H9 (cell line): Measurements from ENCODE around the gene WDR74. TPM values are rescaled to one million over a fixed set of nuclear protein-coding genes. Genes with fewer than 3 reads are reported as not detected.
A peak's percentile ranks its signal among the peaks of the same experiment; 100 is the strongest.

Experiments used
- DNase-seq: peaks from one replicate; pipeline ENCODE4 v3.0.0-alpha.2; 2017
- H2AFZ ChIP-seq: one replicate; pipeline ENCODE4 v1.6.1; 2013; ENCODE audit warnings: mild to moderate bottlenecking, low read length, control low read depth, moderate library complexity
- H2AK5ac ChIP-seq: 2 replicates; pipeline ENCODE4 v1.6.1; 2013; ENCODE audit warnings: low read length, control low read depth, mixed read lengths; ENCODE audit not compliant: insufficient read length
- H2BK120ac ChIP-seq: one replicate; pipeline ENCODE4 v1.6.1; 2013; ENCODE audit warnings: low read depth, mild to moderate bottlenecking, low read length, control low read depth, inconsistent platforms; ENCODE audit not compliant: poor library complexity, severe bottlenecking
- H2BK12ac ChIP-seq: 2 replicates; pipeline ENCODE4 v1.6.1; 2013; ENCODE audit warnings: low read length, control low read depth, mixed read lengths, low read depth; ENCODE audit not compliant: insufficient read length
- H2BK15ac ChIP-seq: 2 replicates; pipeline ENCODE4 v1.6.1; 2013; ENCODE audit warnings: low read depth, low read length, control low read depth
- H2BK20ac ChIP-seq: one replicate; pipeline ENCODE4 v1.6.1; 2013; ENCODE audit warnings: low read depth, mild to moderate bottlenecking, low read length, control low read depth, inconsistent platforms; ENCODE audit not compliant: poor library complexity, severe bottlenecking
- H2BK5ac ChIP-seq: 2 replicates; pipeline ENCODE4 v1.6.1; 2013; ENCODE audit warnings: low read length, control low read depth, mixed read lengths; ENCODE audit not compliant: insufficient read length
- H3K14ac ChIP-seq: 2 replicates; pipeline ENCODE4 v1.6.1; 2013; ENCODE audit warnings: low read length, control low read depth; ENCODE audit not compliant: insufficient read depth
- H3K18ac ChIP-seq: 2 replicates; pipeline ENCODE4 v1.6.1; 2013; ENCODE audit warnings: low read depth, mild to moderate bottlenecking, mixed read lengths, low read length, control low read depth; ENCODE audit not compliant: insufficient read length
- H3K23ac ChIP-seq: 2 replicates; pipeline ENCODE4 v1.6.1; 2013; ENCODE audit warnings: low read length, control low read depth, mixed read lengths, low read depth; ENCODE audit not compliant: insufficient read length
- H3K23me2 ChIP-seq: 2 replicates; pipeline ENCODE4 v1.6.1; 2013; ENCODE audit warnings: low read depth, mild to moderate bottlenecking, mixed read lengths, low read length, control low read depth; ENCODE audit not compliant: insufficient read length, poor library complexity, severe bottlenecking
- H3K27ac ChIP-seq: 2 replicates; pipeline ENCODE4 v1.5.1; 2013; ENCODE audit warnings: low read length, control low read depth, mixed read lengths, low read depth; ENCODE audit not compliant: insufficient read length
- H3K27me3 ChIP-seq: 2 replicates; pipeline ENCODE4 v1.6.1; 2013; ENCODE audit warnings: low read length, control low read depth, inconsistent platforms; ENCODE audit not compliant: insufficient read depth
- H3K4ac ChIP-seq: 2 replicates; pipeline ENCODE4 v1.6.1; 2013; ENCODE audit warnings: low read depth, mild to moderate bottlenecking, control low read depth, inconsistent platforms, low read length, moderate library complexity
- H3K4me1 ChIP-seq: 2 replicates; pipeline ENCODE4 v1.6.1; 2013; ENCODE audit warnings: low read length, control low read depth, inconsistent platforms; ENCODE audit not compliant: insufficient read depth
- H3K4me2 ChIP-seq: 2 replicates; pipeline ENCODE4 v1.6.1; 2013; ENCODE audit warnings: low read length, control low read depth, mixed read lengths; ENCODE audit not compliant: insufficient read length, insufficient read depth
- H3K56ac ChIP-seq: 2 replicates; pipeline ENCODE4 v1.6.1; 2013; ENCODE audit warnings: low read depth, mild to moderate bottlenecking, mixed read lengths, low read length, control low read depth; ENCODE audit not compliant: insufficient read length
- H3K79me1 ChIP-seq: 2 replicates; pipeline ENCODE4 v1.6.1; 2013; ENCODE audit warnings: low read depth, mild to moderate bottlenecking, moderate library complexity, low read length, control low read depth, inconsistent platforms; ENCODE audit not compliant: insufficient read depth, poor library complexity, severe bottlenecking
- H3K79me2 ChIP-seq: 2 replicates; pipeline ENCODE4 v1.6.1; 2013; ENCODE audit warnings: low read length, control low read depth, inconsistent platforms; ENCODE audit not compliant: insufficient read depth
- H3K9ac ChIP-seq: 2 replicates; pipeline ENCODE4 v1.6.1; 2013; ENCODE audit warnings: low read length, control low read depth, mixed read lengths; ENCODE audit not compliant: insufficient read length; ENCODE audit errors: extremely low read depth
- H3K9me3 ChIP-seq: one replicate; pipeline ENCODE4 v1.6.1; 2013; ENCODE audit warnings: low read depth, low read length, inconsistent platforms; ENCODE audit not compliant: control insufficient read depth
- H3T11ph ChIP-seq: one replicate; pipeline ENCODE4 v1.6.1; 2013; ENCODE audit warnings: mild to moderate bottlenecking, low read length, control low read depth, inconsistent platforms
- H4K20me1 ChIP-seq: one replicate; pipeline ENCODE4 v1.6.1; 2013; ENCODE audit not compliant: control insufficient read depth, insufficient read length, insufficient read depth
- H4K5ac ChIP-seq: 2 replicates; pipeline ENCODE4 v1.6.1; 2013; ENCODE audit warnings: low read depth, mild to moderate bottlenecking, mixed read lengths, low read length, control low read depth; ENCODE audit not compliant: insufficient read length
- H4K8ac ChIP-seq: replicated peaks from 2 replicates; pipeline ENCODE4 v1.6.1; 2013; ENCODE audit warnings: low read length, control low read depth, mixed read lengths, low read depth; ENCODE audit not compliant: insufficient read length
- H4K91ac ChIP-seq: 2 replicates; pipeline ENCODE4 v1.6.1; 2013; ENCODE audit warnings: low read depth, mild to moderate bottlenecking, moderate library complexity, mixed read lengths, low read length, control low read depth; ENCODE audit not compliant: insufficient read length
- H3K27ac Mint-ChIP-seq, 3 experiments: 2 replicates in 2 of 3; 3 replicates in 1 of 3; pipeline ENCODE4 v1.8.0; 2020 to 2021; ENCODE audit warnings: mixed read lengths in 3 of 3, mild to moderate bottlenecking in 1 of 3, moderate library complexity in 1 of 3
- H3K27me3 Mint-ChIP-seq: 2 replicates; pipeline ENCODE4 v1.8.0; 2021; ENCODE audit warnings: low read depth, mild to moderate bottlenecking, moderate library complexity, mixed read lengths
- H3K36me3 Mint-ChIP-seq, 3 experiments: 2 replicates in 2 of 3; 3 replicates in 1 of 3; pipeline ENCODE4 v1.8.0; 2020 to 2021; ENCODE audit warnings: low read depth in 3 of 3, mixed read lengths in 3 of 3; ENCODE audit not compliant: insufficient read depth in 1 of 3
- H3K4me1 Mint-ChIP-seq, 2 experiments: 2 replicates each; pipeline ENCODE4 v1.8.0; 2020; ENCODE audit warnings: mixed read lengths in 2 of 2
- H3K4me3 Mint-ChIP-seq, 2 experiments: 2 replicates in 1 of 2; 3 replicates in 1 of 2; pipeline ENCODE4 v1.8.0; 2020 to 2021; ENCODE audit warnings: mild to moderate bottlenecking in 2 of 2, mixed read lengths in 2 of 2, moderate library complexity in 1 of 2
- H3K9me3 Mint-ChIP-seq, 2 experiments: 2 replicates in 1 of 2; 3 replicates in 1 of 2; pipeline ENCODE4 v1.8.0; 2020; ENCODE audit warnings: mild to moderate bottlenecking in 2 of 2, mixed read lengths in 2 of 2, moderate library complexity in 1 of 2
- CTCF ChIP-seq: fragments of 200-600 bp; sonication (generic); conservative IDR thresholded peaks from 3 replicates; pipeline ENCODE4 v1.8.0; 2021; ENCODE audit warnings: antibody characterized with exemption, mild to moderate bottlenecking
- WGBS: extraction: QIAGEN DNeasy Blood & Tissue Kit; methylation state at CpG from one replicate; pipeline ENCODE4 v1.1.7; 2013; ENCODE audit warnings: missing lambda C conversion rate, low lambda C conversion rate, mixed read lengths; ENCODE audit not compliant: insufficient read length; ENCODE audit errors: extremely low coverage; 5-methylcytosine and 5-hydroxymethylcytosine counted together
- total RNA-seq: library from RNA; stranded (reverse); gene quantifications from 2 replicates; pipeline ENCODE4 v1.2.1, GENCODE V29; 2021

The WDR74 gene
- total RNA-seq, 1 experiment from 2014 or later = 121 TPM

GRCh38 chr11:62844154-62844553 is 4.8 kb upstream of the WDR74 start:
- 0 out of 7 replicates have a peak overlapping the region, but pooled peaks of 1 of the 3 experiments have one; percentile 2 for H3K27ac Mint-ChIP-seq

More at GRCh38 chr11:62844154-62844553, 4.8 kb upstream of the WDR74 start:
- no peak overlapping the region for H2BK12ac ChIP-seq
- H3K56ac ChIP-seq = no peak overlapping the region
- peaks cover 12% of the 10 kb centered on the region for H3K23me2 ChIP-seq
- no peak overlapping the region for H3K4ac ChIP-seq
- H4K20me1 ChIP-seq = no peaks in the 10 kb centered on the region
- H2BK120ac ChIP-seq = no peak overlapping the region
- no peak overlapping the region for H3K27ac ChIP-seq
- no peaks in the 10 kb centered on the region for H3K79me1 ChIP-seq
- no peak overlapping the region for H2AFZ ChIP-seq
- H2BK20ac ChIP-seq = no peak overlapping the region
- H2BK15ac ChIP-seq = no peak overlapping the region
- no peak for DNase-seq
- H2BK5ac ChIP-seq = no peak overlapping the region
- no peak overlapping the region for H4K8ac ChIP-seq
- H3K27me3 ChIP-seq = no peaks in the 10 kb centered on the region
- no peak overlapping the region for H4K5ac ChIP-seq
- no peak overlapping the region for H3K9ac ChIP-seq
- Mint-ChIP-seq H3K36me3 (peaks cover 0 to 4% (median 3%) of the 10 kb centered on the region in 3 experiments; a peak in 5 of 7 replicates), H3K4me3 (0 out of 5 replicates have a peak overlapping the region, but pooled peaks of 1 of the 2 experiments have one; percentile 39), H3K9me3 (peaks cover 4 to 19% of the 10 kb centered on the region in 2 experiments), H3K4me1 (peaks cover 8 to 17% of the 10 kb centered on the region in 2 experiments; a peak in 3 of 4 replicates), H3K27me3 (no peaks in the 10 kb centered on the region; the same call in 1 of the 2 replicates)
- no peak overlapping the region for H2AK5ac ChIP-seq
- TF ChIP-seq CTCF = no peak
- H3K23ac ChIP-seq = no peak overlapping the region
- H3K79me2 ChIP-seq = peaks cover under 1% of the 10 kb centered on the region; the same call in 1 of the 2 replicates
- no peak overlapping the region for H4K91ac ChIP-seq
- no peak overlapping the region for H3T11ph ChIP-seq
- no peak overlapping the region for H3K14ac ChIP-seq
- H3K4me2 ChIP-seq = no peak overlapping the region
- H3K18ac ChIP-seq = no peak overlapping the region
- no peaks in the 10 kb centered on the region for H3K9me3 ChIP-seq
- no CpG with 5 or more reads among the region's 3 CpGs for WGBS
- no peaks in the 10 kb centered on the region for H3K4me1 ChIP-seq
